ENCODE results near the gene GDA.

DNA sequence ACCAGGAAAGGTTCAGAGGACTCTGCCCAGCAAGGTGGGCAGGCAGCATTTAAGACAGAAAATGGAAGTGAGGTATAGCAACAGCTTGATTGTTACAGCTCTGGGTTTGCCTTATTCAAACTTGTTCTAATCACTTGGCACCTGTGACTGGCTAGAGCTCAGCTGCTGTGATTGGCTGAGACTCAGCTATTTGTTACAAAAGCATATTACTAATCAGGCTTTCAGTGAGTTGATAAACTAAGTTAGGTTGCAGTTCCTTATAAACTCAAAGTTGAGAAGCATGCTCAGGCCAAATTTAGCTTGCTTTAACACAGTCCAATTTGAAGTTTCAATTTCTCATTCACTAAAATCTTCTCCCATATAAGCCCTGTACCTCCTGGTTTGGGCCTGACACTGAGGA lies 56.3 kb downstream of the GDA start:
- TF ChIP-seq, protein P1, sequence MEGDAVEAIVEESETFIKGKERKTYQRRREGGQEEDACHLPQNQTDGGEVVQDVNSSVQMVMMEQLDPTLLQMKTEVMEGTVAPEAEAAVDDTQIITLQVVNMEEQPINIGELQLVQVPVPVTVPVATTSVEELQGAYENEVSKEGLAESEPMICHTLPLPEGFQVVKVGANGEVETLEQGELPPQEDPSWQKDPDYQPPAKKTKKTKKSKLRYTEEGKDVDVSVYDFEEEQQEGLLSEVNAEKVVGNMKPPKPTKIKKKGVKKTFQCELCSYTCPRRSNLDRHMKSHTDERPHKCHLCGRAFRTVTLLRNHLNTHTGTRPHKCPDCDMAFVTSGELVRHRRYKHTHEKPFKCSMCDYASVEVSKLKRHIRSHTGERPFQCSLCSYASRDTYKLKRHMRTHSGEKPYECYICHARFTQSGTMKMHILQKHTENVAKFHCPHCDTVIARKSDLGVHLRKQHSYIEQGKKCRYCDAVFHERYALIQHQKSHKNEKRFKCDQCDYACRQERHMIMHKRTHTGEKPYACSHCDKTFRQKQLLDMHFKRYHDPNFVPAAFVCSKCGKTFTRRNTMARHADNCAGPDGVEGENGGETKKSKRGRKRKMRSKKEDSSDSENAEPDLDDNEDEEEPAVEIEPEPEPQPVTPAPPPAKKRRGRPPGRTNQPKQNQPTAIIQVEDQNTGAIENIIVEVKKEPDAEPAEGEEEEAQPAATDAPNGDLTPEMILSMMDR (IDR thresholded peaks at IDR 0.05 in 8 of 11, conservative IDR thresholded peaks at IDR 0.05 in 3 of 11) = no peak
- TF ChIP-seq POLR2A (IDR thresholded peaks at IDR 0.05) (no peak), POLR2AphosphoS5 (IDR thresholded peaks at IDR 0.05) (no peak)
